Endodermal cell (in vitro differentiated cells): ENCODE measurements around the gene NEMP1. TPM values are rescaled to one million over a fixed set of nuclear protein-coding genes. Genes with fewer than 3 reads are reported as not detected.
A peak's percentile ranks its signal among the peaks of the same experiment; 100 is the strongest.
"Not testable (repeated sequence)": the region's sequence is repeated elsewhere in the genome, so short reads cannot be mapped to it uniquely, and the experiment has no call there.

Experiments used
- DNase-seq: peaks from one replicate; pipeline ENCODE4 v3.0.0-alpha.2; 2017
- H3K27ac ChIP-seq: 2 replicates; pipeline ENCODE4 v1.5.1; 2013; ENCODE audit warnings: mild to moderate bottlenecking, low read depth, low read length, moderate library complexity
- H3K27me3 ChIP-seq: 2 replicates; pipeline ENCODE4 v1.6.1; 2013; ENCODE audit warnings: mild to moderate bottlenecking, low read length, moderate library complexity; ENCODE audit not compliant: insufficient read depth, control insufficient read depth, poor library complexity, severe bottlenecking
- H3K36me3 ChIP-seq: 2 replicates; pipeline ENCODE4 v1.7.0; 2013; ENCODE audit warnings: mild to moderate bottlenecking, low read length, moderate library complexity; ENCODE audit not compliant: control insufficient read depth, insufficient read depth
- H3K4me1 ChIP-seq: one replicate; pipeline ENCODE4 v1.7.0; 2013; ENCODE audit warnings: low read length; ENCODE audit not compliant: control insufficient read depth, insufficient read depth
- H3K4me3 ChIP-seq: 2 replicates; pipeline ENCODE4 v1.5.1; 2013; ENCODE audit warnings: mild to moderate bottlenecking, low read length, moderate library complexity
- H3K9ac ChIP-seq: 2 replicates; pipeline ENCODE4 v1.6.1; 2013; ENCODE audit warnings: mild to moderate bottlenecking, low read length, moderate library complexity; ENCODE audit not compliant: poor library complexity, severe bottlenecking; ENCODE audit errors: extremely low read depth
- H3K9me3 ChIP-seq: 2 replicates; pipeline ENCODE4 v1.6.1; 2013; ENCODE audit warnings: mild to moderate bottlenecking, low read length, moderate library complexity; ENCODE audit not compliant: control insufficient read depth
- H3K27ac Mint-ChIP-seq: 2 replicates; pipeline ENCODE4 v1.8.0; 2020; ENCODE audit warnings: mixed read lengths
- H3K27me3 Mint-ChIP-seq: 2 replicates; pipeline ENCODE4 v1.8.0; 2021; ENCODE audit warnings: mild to moderate bottlenecking, mixed read lengths; ENCODE audit not compliant: insufficient read depth
- H3K36me3 Mint-ChIP-seq: 2 replicates; pipeline ENCODE4 v1.8.0; 2020; ENCODE audit warnings: low read depth, mixed read lengths
- H3K4me1 Mint-ChIP-seq: 2 replicates; pipeline ENCODE4 v1.8.0; 2020; ENCODE audit warnings: mixed read lengths
- H3K4me3 Mint-ChIP-seq: 2 replicates; pipeline ENCODE4 v1.8.0; 2020; ENCODE audit warnings: mild to moderate bottlenecking, moderate library complexity, mixed read lengths
- H3K9me3 Mint-ChIP-seq: 2 replicates; pipeline ENCODE4 v1.8.0; 2020; ENCODE audit warnings: mild to moderate bottlenecking, mixed read lengths
- WGBS, 2 experiments: methylation state at CpG; one replicate each; pipeline versions ENCODE4 v1.1.5 to v1.1.7; 2013; ENCODE audit warnings: missing lambda C conversion rate in 2 of 2, mixed read lengths in 1 of 2; ENCODE audit not compliant: insufficient coverage in 1 of 2, insufficient read length in 1 of 2; 5-methylcytosine and 5-hydroxymethylcytosine counted together
- total RNA-seq, 2 donors: library from RNA; stranded (reverse); fragmentation: NEBNext Ultra II Directional in 1 of 2; extraction: Animal tissue kit (Norgen Biotek cat#: 25700) in 1 of 2; gene quantifications; 2 replicates in 1 of 2; 3 replicates in 1 of 2; pipeline ENCODE4 v1.2.1, GENCODE V29; 2021
- TF ChIP-seq, protein P1 (sequence below): fragments of 200-600 bp; sonication (generic); conservative IDR thresholded peaks from 2 replicates; pipeline ENCODE4 v1.5.0; 2021; ENCODE audit warnings: antibody characterized with exemption, mild to moderate bottlenecking

Gene NEMP1
- total RNA-seq, 2 donors from 2014 or later, result 36.3 to 52.6 TPM

DNA sequence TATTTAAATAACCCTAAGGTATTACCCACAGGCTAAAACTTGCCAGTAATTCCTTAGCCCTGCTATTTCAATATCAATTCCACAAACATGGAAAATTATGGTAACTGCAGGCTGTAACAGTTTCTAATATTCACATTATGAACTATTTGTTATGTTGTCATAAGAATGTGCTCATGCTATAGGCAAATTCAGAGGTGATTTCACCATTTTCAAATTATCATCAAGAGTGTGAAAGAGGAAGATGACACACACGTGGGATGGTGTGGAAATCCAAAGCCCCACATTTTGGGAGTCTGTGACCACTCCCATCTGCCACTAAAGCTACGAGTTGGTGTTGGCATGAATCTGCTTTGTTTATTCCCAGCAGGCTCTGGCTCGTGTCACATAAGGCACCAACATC, 22.8 kb downstream of the NEMP1 start:
- Histone ChIP-seq H3K4me1 (no peaks in the 10 kb centered on the region), H3K4me3 (no peak overlapping the region), H3K27ac (peak overlapping the region; percentile 47), H3K9ac (no peak overlapping the region), H3K27me3 (peaks cover 11% of the 10 kb centered on the region), H3K9me3 (no peaks in the 10 kb centered on the region), H3K36me3 (peaks cover 55% of the 10 kb centered on the region)
- TF ChIP-seq, protein P1, sequence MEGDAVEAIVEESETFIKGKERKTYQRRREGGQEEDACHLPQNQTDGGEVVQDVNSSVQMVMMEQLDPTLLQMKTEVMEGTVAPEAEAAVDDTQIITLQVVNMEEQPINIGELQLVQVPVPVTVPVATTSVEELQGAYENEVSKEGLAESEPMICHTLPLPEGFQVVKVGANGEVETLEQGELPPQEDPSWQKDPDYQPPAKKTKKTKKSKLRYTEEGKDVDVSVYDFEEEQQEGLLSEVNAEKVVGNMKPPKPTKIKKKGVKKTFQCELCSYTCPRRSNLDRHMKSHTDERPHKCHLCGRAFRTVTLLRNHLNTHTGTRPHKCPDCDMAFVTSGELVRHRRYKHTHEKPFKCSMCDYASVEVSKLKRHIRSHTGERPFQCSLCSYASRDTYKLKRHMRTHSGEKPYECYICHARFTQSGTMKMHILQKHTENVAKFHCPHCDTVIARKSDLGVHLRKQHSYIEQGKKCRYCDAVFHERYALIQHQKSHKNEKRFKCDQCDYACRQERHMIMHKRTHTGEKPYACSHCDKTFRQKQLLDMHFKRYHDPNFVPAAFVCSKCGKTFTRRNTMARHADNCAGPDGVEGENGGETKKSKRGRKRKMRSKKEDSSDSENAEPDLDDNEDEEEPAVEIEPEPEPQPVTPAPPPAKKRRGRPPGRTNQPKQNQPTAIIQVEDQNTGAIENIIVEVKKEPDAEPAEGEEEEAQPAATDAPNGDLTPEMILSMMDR, result no peak
- Mint-ChIP-seq H3K4me1 (peaks cover 4% of the 10 kb centered on the region), H3K36me3 (peaks cover 52% of the 10 kb centered on the region), H3K27ac (no peak overlapping the region), H3K9me3 (peaks cover 4% of the 10 kb centered on the region), H3K27me3 (peaks cover 14% of the 10 kb centered on the region), H3K4me3 (no peak overlapping the region)
- 79 to 98% methylated on average over 3 of the region's 3 CpGs for WGBS, 2 experiments
- DNase-seq, result no peak

DNA sequence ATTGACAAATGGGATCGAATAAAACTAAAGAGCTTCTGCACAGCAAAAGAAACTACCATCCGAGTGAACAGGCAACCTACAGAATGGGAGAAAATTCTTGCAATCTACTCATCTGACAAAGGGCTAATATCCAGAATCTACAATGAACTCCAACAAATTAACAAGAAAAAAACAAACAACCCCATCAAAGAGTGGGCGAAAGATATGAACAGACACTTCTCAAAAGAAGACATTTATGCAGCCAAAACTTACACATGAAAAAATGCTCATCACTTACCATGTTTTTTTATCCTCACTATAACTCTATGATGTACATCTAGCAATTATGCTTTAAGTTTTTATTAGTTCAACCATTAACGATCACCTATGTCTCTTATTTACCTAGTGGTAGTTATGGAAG, 24.7 kb downstream of the NEMP1 start:
- not testable (repeated sequence) for H3K4me1 ChIP-seq, H3K9ac ChIP-seq, H3K27ac ChIP-seq, H3K9me3 ChIP-seq, H3K9me3 Mint-ChIP-seq, DNase-seq, H3K27ac Mint-ChIP-seq, H3K4me3 ChIP-seq, H3K4me3 Mint-ChIP-seq
- H3K27me3 ChIP-seq, result peaks cover 19% of the 10 kb centered on the region
- H3K27me3 Mint-ChIP-seq, result peaks cover 23% of the 10 kb centered on the region
- peaks cover 36% of the 10 kb centered on the region for H3K36me3 ChIP-seq
- 89 to 93% methylated on average over 3 of the region's 4 CpGs for WGBS, 2 experiments
- peaks cover 13% of the 10 kb centered on the region for H3K4me1 Mint-ChIP-seq
- H3K36me3 Mint-ChIP-seq, result peaks cover 39% of the 10 kb centered on the region

DNA sequence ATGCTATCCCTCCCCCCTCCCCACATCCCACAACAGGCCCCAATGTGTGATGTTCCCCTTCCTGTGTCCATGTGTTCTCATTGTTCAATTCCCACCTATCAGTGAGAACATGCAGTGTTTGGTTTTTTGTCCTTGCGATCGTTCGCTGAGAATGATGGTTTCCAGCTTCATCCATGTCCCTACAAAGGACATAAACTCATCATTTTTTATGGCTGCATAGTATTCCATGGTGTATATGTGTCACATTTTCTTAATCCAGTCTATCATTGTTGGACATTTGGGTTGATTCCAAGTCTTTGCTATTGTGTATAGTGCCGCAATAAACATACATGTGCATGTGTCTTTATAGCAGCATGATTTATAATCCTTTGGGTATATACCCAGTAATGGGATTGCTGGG, 25.4 kb downstream of the NEMP1 start:
- H3K27ac ChIP-seq, H3K9me3 ChIP-seq, DNase-seq, H3K27ac Mint-ChIP-seq, H3K4me1 ChIP-seq, H3K9ac ChIP-seq, H3K4me3 Mint-ChIP-seq, H3K4me3 ChIP-seq, H3K9me3 Mint-ChIP-seq: not testable (repeated sequence)
- Mint-ChIP-seq H3K36me3 (peaks cover 31% of the 10 kb centered on the region), H3K4me1 (peaks cover 16% of the 10 kb centered on the region), H3K27me3 (peaks cover 27% of the 10 kb centered on the region)
- peaks cover 26% of the 10 kb centered on the region for H3K27me3 ChIP-seq
- WGBS, 2 experiments, result 87% methylated on average over 3 of the region's 4 CpGs; no CpG with 5 or more reads in 1 of the 2 experiments
- peaks cover 28% of the 10 kb centered on the region for H3K36me3 ChIP-seq

DNA sequence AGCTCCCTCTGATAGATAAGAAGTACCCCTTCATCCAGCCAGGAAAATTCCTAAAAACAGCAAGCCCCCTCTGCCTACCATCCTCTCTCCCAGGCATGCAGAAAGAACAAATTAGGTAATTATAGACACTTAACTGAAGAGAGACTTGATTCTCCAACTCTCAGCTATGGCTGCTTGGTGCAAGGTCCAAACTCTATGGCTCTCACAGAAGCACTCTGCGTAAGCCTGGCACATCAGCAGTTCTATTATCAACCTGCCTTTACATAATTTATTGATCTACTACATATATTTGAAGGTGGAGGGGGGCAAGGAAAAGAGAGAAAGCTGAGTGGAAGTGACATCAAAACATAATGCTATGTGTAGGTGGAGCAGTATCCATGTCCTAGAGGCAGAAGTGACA, 27.6 kb downstream of the NEMP1 start:
- DNase-seq, result peak; percentile 31
- H3K27me3 ChIP-seq, result peaks cover 46% of the 10 kb centered on the region
- no peak overlapping the region for H3K4me3 Mint-ChIP-seq
- no peak overlapping the region for H3K4me3 ChIP-seq
- peaks cover 48% of the 10 kb centered on the region for H3K27me3 Mint-ChIP-seq
- no peak overlapping the region for H3K27ac Mint-ChIP-seq
- no peaks in the 10 kb centered on the region for H3K9me3 ChIP-seq
- peaks cover 11% of the 10 kb centered on the region for H3K36me3 ChIP-seq
- TF ChIP-seq, protein P1, result no peak
- H3K36me3 Mint-ChIP-seq, result peaks cover 16% of the 10 kb centered on the region
- H3K4me1 Mint-ChIP-seq, result peaks cover 16% of the 10 kb centered on the region
- H3K9ac ChIP-seq, result no peak overlapping the region
- peaks cover 4% of the 10 kb centered on the region for H3K4me1 ChIP-seq
- H3K9me3 Mint-ChIP-seq, result peaks cover 4% of the 10 kb centered on the region
- no peak overlapping the region for H3K27ac ChIP-seq
- 86% methylated on average over 1 of the region's 1 CpG; no CpG with 5 or more reads in 1 of the 2 experiments for WGBS, 2 experiments
